ENCODE data around the gene CPSF7.
"Not testable (repeated sequence)": the region's sequence is repeated elsewhere in the genome, so short reads cannot be mapped to it uniquely, and the experiment has no call there.

CPSF7 gene

DNA sequence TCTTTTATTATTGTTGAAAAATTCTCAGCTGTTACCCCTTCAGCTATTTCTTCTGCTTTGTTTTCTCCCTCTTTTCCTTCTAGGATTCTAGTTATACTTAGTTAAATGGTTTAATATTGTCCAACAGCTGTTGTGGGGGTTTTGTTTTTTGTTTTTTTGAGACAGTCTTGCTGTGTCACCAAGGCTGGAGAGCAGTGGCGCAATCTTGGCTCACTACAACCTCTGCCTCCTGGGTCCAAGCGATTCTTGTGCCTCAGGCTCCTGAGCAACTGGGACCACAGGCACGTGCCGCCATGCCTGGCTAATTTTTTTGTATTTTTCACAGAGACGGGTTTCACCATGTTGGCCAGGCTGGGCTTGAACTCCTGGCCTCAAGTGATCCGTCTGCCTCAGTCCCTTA, 12.8 kb upstream of the CPSF7 start:
- TF ChIP-seq, protein P1, sequence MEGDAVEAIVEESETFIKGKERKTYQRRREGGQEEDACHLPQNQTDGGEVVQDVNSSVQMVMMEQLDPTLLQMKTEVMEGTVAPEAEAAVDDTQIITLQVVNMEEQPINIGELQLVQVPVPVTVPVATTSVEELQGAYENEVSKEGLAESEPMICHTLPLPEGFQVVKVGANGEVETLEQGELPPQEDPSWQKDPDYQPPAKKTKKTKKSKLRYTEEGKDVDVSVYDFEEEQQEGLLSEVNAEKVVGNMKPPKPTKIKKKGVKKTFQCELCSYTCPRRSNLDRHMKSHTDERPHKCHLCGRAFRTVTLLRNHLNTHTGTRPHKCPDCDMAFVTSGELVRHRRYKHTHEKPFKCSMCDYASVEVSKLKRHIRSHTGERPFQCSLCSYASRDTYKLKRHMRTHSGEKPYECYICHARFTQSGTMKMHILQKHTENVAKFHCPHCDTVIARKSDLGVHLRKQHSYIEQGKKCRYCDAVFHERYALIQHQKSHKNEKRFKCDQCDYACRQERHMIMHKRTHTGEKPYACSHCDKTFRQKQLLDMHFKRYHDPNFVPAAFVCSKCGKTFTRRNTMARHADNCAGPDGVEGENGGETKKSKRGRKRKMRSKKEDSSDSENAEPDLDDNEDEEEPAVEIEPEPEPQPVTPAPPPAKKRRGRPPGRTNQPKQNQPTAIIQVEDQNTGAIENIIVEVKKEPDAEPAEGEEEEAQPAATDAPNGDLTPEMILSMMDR (conservative IDR thresholded peaks at IDR 0.05; ENCODE audit: low read depth, low read length) = no peak
- no peak for DNase-seq (ENCODE audit: low read depth)
- no peak overlapping the region for H3K4me3 ChIP-seq (ENCODE audit: low read length)

DNA sequence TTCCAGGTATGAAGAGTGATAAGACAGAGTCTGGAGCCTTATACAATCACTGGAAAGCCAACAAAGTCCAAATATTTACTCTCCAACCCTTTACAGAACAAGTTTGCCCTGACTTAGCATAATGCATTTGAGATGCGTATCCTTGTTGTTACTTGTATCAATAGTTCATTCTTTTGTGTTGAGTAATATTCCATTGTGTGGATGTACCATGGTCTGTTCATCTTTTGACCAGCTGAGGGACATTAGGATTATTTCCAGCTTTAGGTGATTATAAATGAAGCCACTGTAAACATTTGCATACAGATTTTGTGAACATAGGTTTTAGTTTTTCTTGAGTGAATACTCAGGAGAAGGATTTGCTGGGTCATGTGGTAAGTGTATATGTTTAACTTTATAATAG, 9.8 kb upstream of the CPSF7 start:
- no peak for DNase-seq (ENCODE audit: low read depth)
- TF ChIP-seq, protein P1 (conservative IDR thresholded peaks at IDR 0.05; ENCODE audit: low read depth, low read length) = no peak

DNA sequence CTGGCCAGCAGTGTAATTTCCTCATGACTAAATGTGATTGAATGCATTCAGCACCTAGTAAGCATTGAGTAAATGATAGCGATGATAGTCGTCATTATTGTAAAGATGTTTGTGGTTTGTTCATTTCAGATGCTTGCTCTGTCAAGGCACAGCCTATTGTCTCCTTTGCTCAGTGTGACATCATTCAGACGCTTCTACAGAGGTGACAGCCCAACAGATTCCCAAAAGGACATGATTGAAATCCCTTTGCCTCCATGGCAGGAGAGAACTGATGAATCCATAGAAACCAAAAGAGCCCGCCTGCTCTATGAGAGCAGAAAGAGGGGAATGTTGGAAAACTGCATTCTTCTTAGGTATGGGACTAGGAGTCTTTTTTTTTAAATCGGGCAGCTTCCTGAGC, 7.7 kb upstream of the CPSF7 start:
- no peak overlapping the region for H3K4me3 ChIP-seq (ENCODE audit: low read length)
- TF ChIP-seq, protein P1 (conservative IDR thresholded peaks at IDR 0.05; ENCODE audit: low read depth, low read length) = no peak
- DNase-seq (ENCODE audit: low read depth) = no peak

More for the DNA sequence above, 9.8 kb upstream of the CPSF7 start:
- H3K4me3 ChIP-seq (ENCODE audit: low read length) = no peak overlapping the region

DNA sequence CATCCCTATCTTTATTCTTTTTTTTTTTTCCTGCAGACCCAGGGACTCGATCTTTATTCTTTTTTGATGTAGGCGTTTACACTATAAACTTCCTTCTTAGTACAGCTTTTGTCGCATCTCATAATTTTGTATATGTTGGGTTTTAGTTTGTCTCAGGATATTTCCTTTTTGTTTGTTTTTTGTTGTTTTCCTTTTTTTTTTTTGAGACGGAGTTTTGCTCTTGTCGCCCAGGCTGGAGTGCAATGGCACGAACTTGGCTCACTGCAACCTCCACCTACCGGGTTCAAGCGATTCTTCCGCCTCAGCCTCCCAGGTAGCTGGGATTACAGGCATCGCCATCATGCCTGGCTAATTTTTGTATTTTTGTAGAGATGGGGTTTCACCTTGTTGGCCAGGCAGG, 1.1 kb upstream of the CPSF7 start:
- not testable (repeated sequence) for DNase-seq (ENCODE audit: low read depth)
- peak overlapping the region; percentile 100 for H3K4me3 ChIP-seq (ENCODE audit: low read length)

DNA sequence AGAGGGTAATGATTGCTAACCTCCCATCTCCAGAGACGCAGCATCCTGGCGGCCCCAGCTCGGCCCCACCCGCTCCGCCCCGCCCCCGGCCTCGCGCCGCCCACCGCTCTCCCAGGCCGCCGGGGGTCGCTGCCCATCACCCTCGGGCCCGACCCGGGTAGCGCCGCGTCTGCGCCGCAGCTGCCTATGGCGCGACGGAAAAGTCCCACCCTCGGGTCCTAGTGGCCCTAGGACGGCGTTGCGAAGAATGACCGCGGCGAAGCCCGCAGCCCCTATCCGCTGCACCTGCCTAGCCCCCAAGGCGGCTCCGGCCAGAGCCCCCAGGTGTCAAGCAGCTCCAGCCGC, 457 bp downstream of the CPSF7 start:
- TF ChIP-seq, protein P1 (conservative IDR thresholded peaks at IDR 0.05; ENCODE audit: low read depth, low read length) = peak; percentile 26
- DNase-seq (ENCODE audit: low read depth) = peak; percentile 22
- peak overlapping the region; percentile 68 for H3K4me3 ChIP-seq (ENCODE audit: low read length)

DNA sequence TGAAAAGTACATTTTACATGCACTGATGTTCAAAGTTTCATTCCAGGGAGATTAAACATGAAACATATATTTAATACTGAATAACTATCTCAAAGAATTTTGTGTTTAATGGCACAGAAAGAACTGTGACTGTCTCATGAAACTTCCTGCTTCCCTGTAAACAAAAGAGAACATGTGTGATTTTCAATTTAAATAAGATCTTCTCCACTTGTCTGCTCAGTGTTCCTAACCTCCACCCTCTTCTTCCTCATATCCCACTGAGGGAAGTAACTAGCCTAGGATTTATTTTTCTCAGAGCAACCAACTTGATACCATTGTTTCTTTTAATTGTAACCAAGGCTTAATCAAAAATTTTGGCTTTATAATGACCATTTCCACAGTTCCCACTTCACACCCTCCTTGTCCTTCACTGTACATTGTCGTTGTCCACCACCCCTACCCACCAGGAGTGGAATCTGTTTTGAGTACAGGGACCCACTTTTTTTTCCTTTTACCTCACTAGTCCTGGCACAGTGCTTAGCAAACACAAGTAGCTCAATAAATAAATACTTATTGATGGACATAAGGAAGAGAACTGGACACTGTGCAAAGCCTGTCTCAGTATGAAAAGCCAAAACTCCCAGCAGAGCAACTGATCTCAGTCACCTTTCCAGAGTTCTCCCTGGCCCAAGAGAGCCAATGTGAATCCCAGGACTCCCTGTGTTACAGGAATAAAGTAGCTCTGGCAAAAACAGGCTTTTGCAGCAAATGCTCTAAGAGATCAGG, 4.2 kb downstream of the CPSF7 start:
- TF ChIP-seq, protein P1 (conservative IDR thresholded peaks at IDR 0.05; ENCODE audit: low read depth, low read length) = no peak
- no peak for DNase-seq (ENCODE audit: low read depth)
- H3K4me3 ChIP-seq (ENCODE audit: low read length) = no peak overlapping the region

DNA sequence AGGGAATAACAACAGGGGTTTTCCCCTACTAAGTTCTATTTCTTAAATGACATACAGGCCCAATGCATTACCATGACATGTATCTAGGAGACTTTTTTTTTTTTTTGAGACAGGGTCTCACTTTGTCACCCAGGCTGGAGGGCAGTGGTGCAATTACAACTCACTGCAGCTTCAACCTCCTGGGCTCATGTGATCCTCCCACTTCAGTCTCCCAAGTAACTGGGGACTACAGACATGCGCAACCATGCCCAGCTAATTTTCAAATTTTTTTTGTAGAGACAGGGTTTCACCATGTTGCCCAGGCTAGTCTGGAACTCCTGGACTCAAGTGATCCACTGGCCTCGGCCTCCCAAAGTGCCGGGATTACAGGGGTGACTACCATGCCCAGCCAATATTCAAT, 7.5 kb downstream of the CPSF7 start:
- TF ChIP-seq, protein P1 (conservative IDR thresholded peaks at IDR 0.05; ENCODE audit: low read depth, low read length) = no peak
- no peak overlapping the region for H3K4me3 ChIP-seq (ENCODE audit: low read length)

More for the DNA sequence above, 7.5 kb downstream of the CPSF7 start:
- no peak for DNase-seq (ENCODE audit: low read depth)
